Gastroesophageal sphincter (tissue), 3 donors: ENCODE measurements around the gene CHTF18.
"Not testable (repeated sequence)": the region's sequence is repeated elsewhere in the genome, so short reads cannot be mapped to it uniquely, and the experiment has no call there.

Source experiments
- POLR2A ChIP-seq, 2 donors: fragments of 450-650 bp; IDR thresholded peaks; one replicate each; pipeline ENCODE4 v1.6.1; 2017; ENCODE audit warnings: antibody characterized with exemption in 2 of 2, mild to moderate bottlenecking in 2 of 2, moderate library complexity in 1 of 2
- POLR2AphosphoS5 ChIP-seq: sonication (generic); formaldehyde crosslinking; IDR thresholded peaks from one replicate; pipeline ENCODE4 v1.6.1; 2017; ENCODE audit warnings: antibody characterized with exemption
- TF ChIP-seq, protein P1 (sequence below), 4 experiments: fragments of 200-600 bp in 2 of 4; fragments of 450-650 bp in 2 of 4; sonication (generic) in 1 of 4; IDR thresholded peaks; one replicate each; pipeline ENCODE4 v1.5.1; 2017 to 2019; ENCODE audit warnings: antibody characterized with exemption in 4 of 4, mild to moderate bottlenecking in 2 of 4, moderate library complexity in 2 of 4

DNA sequence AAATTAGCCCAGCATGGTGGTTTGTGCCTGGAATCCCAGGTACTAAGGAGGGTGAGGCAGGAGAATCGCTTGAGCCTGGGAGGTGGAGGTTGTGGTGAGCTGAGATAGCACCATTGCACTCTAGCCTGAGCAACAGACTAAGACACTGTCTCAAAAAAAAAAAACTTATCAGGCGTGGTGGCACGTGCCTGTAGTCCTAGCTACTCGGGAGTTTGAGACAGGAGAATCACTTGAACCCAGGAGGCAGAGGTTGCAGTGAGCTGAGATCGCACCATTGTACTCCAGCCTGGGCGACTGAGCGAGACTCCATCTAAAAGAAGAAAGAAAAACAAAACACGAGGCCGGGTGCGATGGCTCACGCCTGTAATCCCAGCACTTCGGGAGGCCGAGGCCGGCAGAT lies 45.5 kb upstream of the CHTF18 start:
- TF ChIP-seq, protein P1, sequence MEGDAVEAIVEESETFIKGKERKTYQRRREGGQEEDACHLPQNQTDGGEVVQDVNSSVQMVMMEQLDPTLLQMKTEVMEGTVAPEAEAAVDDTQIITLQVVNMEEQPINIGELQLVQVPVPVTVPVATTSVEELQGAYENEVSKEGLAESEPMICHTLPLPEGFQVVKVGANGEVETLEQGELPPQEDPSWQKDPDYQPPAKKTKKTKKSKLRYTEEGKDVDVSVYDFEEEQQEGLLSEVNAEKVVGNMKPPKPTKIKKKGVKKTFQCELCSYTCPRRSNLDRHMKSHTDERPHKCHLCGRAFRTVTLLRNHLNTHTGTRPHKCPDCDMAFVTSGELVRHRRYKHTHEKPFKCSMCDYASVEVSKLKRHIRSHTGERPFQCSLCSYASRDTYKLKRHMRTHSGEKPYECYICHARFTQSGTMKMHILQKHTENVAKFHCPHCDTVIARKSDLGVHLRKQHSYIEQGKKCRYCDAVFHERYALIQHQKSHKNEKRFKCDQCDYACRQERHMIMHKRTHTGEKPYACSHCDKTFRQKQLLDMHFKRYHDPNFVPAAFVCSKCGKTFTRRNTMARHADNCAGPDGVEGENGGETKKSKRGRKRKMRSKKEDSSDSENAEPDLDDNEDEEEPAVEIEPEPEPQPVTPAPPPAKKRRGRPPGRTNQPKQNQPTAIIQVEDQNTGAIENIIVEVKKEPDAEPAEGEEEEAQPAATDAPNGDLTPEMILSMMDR (IDR thresholded peaks at IDR 0.05) = not testable (repeated sequence)
- not testable (repeated sequence) for TF ChIP-seq POLR2A (IDR thresholded peaks at IDR 0.05); POLR2AphosphoS5
